NCI-H1436 (cell line): ENCODE measurements around the gene GNAT1.
"Not testable (repeated sequence)": the region's sequence is repeated elsewhere in the genome, so short reads cannot be mapped to it uniquely, and the experiment has no call there.

Source experiments
- DNase-seq: peaks from one replicate; lab custom pipeline; 2025; lab: John Stamatoyannopoulos, UW

GNAT1 gene

GRCh38 chr3:50222169-50222528 lies 30.7 kb downstream of the GNAT1 start:
- DNase-seq, result no peak

GRCh38 chr3:50224639-50225038 lies 33.2 kb downstream of the GNAT1 start:
- no peak for DNase-seq

- DNase-seq, result no peak
Measured at GRCh38 chr3:50226888-50227389, 35.5 kb downstream of the GNAT1 start.

GRCh38 chr3:50227390-50228183 lies 36.2 kb downstream of the GNAT1 start:
- peak; percentile 88 for DNase-seq

GRCh38 chr3:50228184-50228763 lies 36.9 kb downstream of the GNAT1 start:
- DNase-seq, result not testable (repeated sequence)

- DNase-seq, result no peak
Measured at GRCh38 chr3:50229490-50229889, 38.1 kb downstream of the GNAT1 start.

GRCh38 chr3:50230104-50230793 lies 38.8 kb downstream of the GNAT1 start:
- DNase-seq, result no peak

GRCh38 chr3:50230794-50231125 lies 39.4 kb downstream of the GNAT1 start:
- no peak for DNase-seq

GRCh38 chr3:50231581-50231980 lies 40.2 kb downstream of the GNAT1 start:
- no peak for DNase-seq

- DNase-seq, result no peak
Measured at GRCh38 chr3:50232303-50232702, 40.9 kb downstream of the GNAT1 start.

GRCh38 chr3:50233176-50233575 lies 41.8 kb downstream of the GNAT1 start:
- no peak for DNase-seq

- peak; percentile 91 for DNase-seq
Measured at GRCh38 chr3:50235716-50236483, 44.5 kb downstream of the GNAT1 start, which contains the start of gene GNAI2. TSS of gene GNAI2 (plus strand) at chr3:50236204. CDS start at chr3:50236336, 132 bp downstream.

- DNase-seq, result no peak
Measured at GRCh38 chr3:50236484-50237132, 45.2 kb downstream of the GNAT1 start.

GRCh38 chr3:50237133-50237651 lies 45.8 kb downstream of the GNAT1 start:
- no peak for DNase-seq

- DNase-seq, result peak; percentile 22
Measured at GRCh38 chr3:50237754-50238548, 46.5 kb downstream of the GNAT1 start.

- DNase-seq, result no peak
Measured at GRCh38 chr3:50238549-50239026, 47.2 kb downstream of the GNAT1 start.

- no peak for DNase-seq
Measured at GRCh38 chr3:50239649-50240048, 48.2 kb downstream of the GNAT1 start.

GRCh38 chr3:50241163-50241562 lies 49.8 kb downstream of the GNAT1 start:
- no peak for DNase-seq

- DNase-seq, result no peak
Measured at GRCh38 chr3:50241713-50242380, 50.4 kb downstream of the GNAT1 start.

GRCh38 chr3:50242381-50242770 lies 51.0 kb downstream of the GNAT1 start:
- no peak for DNase-seq
